CD14-positive monocyte (primary cell): ENCODE measurements around the gene FOXL2NB. TPM values are rescaled to one million over a fixed set of nuclear protein-coding genes. Genes with fewer than 3 reads are reported as not detected.

Experiments used
- DNase-seq, 3 donors: peaks; one replicate each; pipeline ENCODE4 v3.0.0-alpha.2; 2011 to 2022
- H2AFZ ChIP-seq: 2 replicates; pipeline ENCODE4 v1.6.0; 2012; ENCODE audit warnings: mild to moderate bottlenecking, low read depth, low read length, inconsistent platforms; ENCODE audit not compliant: insufficient read depth, poor library complexity, severe bottlenecking
- H3K27ac ChIP-seq, 2 donors: 1 replicate in 1 of 2; 2 replicates in 1 of 2; pipeline ENCODE4 v1.5.1; 2012 to 2013; ENCODE audit warnings: low read length in 2 of 2, control low read depth in 1 of 2, inconsistent platforms in 1 of 2, low read depth in 1 of 2, mild to moderate bottlenecking in 1 of 2
- H3K27me3 ChIP-seq, 2 donors: one replicate each; pipeline versions ENCODE4 v1.6.0 to v1.6.1; 2011 to 2013; ENCODE audit warnings: low read length in 2 of 2; ENCODE audit not compliant: control insufficient read depth in 2 of 2, insufficient read depth in 2 of 2
- H3K36me3 ChIP-seq, 2 donors: replicated peaks in 1 of 2; 1 replicate in 1 of 2; 2 replicates in 1 of 2; pipeline versions ENCODE4 v1.5.1 to v1.6.1; 2012 to 2013; ENCODE audit warnings: low read length in 2 of 2, control low read depth in 1 of 2, inconsistent platforms in 1 of 2, mild to moderate bottlenecking in 1 of 2; ENCODE audit not compliant: insufficient read depth in 2 of 2, control insufficient read depth in 1 of 2
- H3K4me1 ChIP-seq, 2 donors: 1 replicate in 1 of 2; 2 replicates in 1 of 2; pipeline versions ENCODE4 v1.5.1 to v1.6.1; 2012 to 2013; ENCODE audit warnings: low read length in 2 of 2, control low read depth in 1 of 2, inconsistent platforms in 1 of 2, mild to moderate bottlenecking in 1 of 2, moderate library complexity in 1 of 2; ENCODE audit not compliant: insufficient read depth in 2 of 2, control insufficient read depth in 1 of 2
- H3K4me2 ChIP-seq: replicated peaks from 2 replicates; pipeline ENCODE3; 2012; ENCODE audit warnings: low read length, moderate library complexity, mild to moderate bottlenecking; ENCODE audit not compliant: poor library complexity, severe bottlenecking; ENCODE audit errors: extremely low read depth
- H3K4me3 ChIP-seq, 3 experiments: fragments of 200-600 bp in 1 of 3; sonication (generic) in 1 of 3; replicated peaks in 1 of 3; 1 replicate in 2 of 3; 2 replicates in 1 of 3; pipeline ENCODE4 v1.5.1; 2011 to 2013; ENCODE audit warnings: low read length in 3 of 3, mild to moderate bottlenecking in 3 of 3, control low read depth in 2 of 3, low read depth in 2 of 3, inconsistent platforms in 1 of 3, moderate library complexity in 1 of 3
- H3K79me2 ChIP-seq: 2 replicates; pipeline ENCODE4 v1.6.0; 2012; ENCODE audit warnings: mild to moderate bottlenecking, control low read depth, inconsistent platforms, low read length, moderate library complexity; ENCODE audit not compliant: insufficient read depth
- H3K9ac ChIP-seq: 2 replicates; pipeline ENCODE4 v1.6.0; 2017; ENCODE audit warnings: low read length, mild to moderate bottlenecking; ENCODE audit not compliant: insufficient read depth, poor library complexity, severe bottlenecking
- H3K9me3 ChIP-seq, 2 donors: replicated peaks in 1 of 2; 1 replicate in 1 of 2; 2 replicates in 1 of 2; pipeline versions ENCODE4 v1.5.1 to v1.6.1; 2012 to 2013; ENCODE audit warnings: low read length in 2 of 2, control low read depth in 1 of 2; ENCODE audit not compliant: control insufficient read depth in 1 of 2, insufficient read depth in 1 of 2
- H4K20me1 ChIP-seq: 2 replicates; pipeline ENCODE4 v1.6.0; 2012; ENCODE audit warnings: mild to moderate bottlenecking, low read length, control low read depth, moderate library complexity; ENCODE audit not compliant: insufficient read depth
- H3K27ac Mint-ChIP-seq, 7 donors: one replicate each; pipeline ENCODE4 v1.8.0; 2020; ENCODE audit warnings: mild to moderate bottlenecking in 7 of 7, mixed read lengths in 7 of 7, moderate library complexity in 6 of 7, inconsistent platforms in 2 of 7
- H3K27me3 Mint-ChIP-seq, 3 donors: one replicate each; pipeline ENCODE4 v1.8.0; 2021 to 2022; ENCODE audit warnings: low read depth in 3 of 3, mild to moderate bottlenecking in 3 of 3, mixed read lengths in 3 of 3, moderate library complexity in 3 of 3, inconsistent platforms in 1 of 3
- H3K36me3 Mint-ChIP-seq, 2 donors: one replicate each; pipeline ENCODE4 v1.8.0; 2020; ENCODE audit warnings: mixed read lengths in 2 of 2, inconsistent platforms in 1 of 2, mild to moderate bottlenecking in 1 of 2
- H3K4me1 Mint-ChIP-seq: one replicate; pipeline ENCODE4 v1.8.0; 2020; ENCODE audit warnings: mild to moderate bottlenecking, mixed read lengths
- H3K4me3 Mint-ChIP-seq, 2 donors: one replicate each; pipeline ENCODE4 v1.8.0; 2020; ENCODE audit warnings: mild to moderate bottlenecking in 2 of 2, mixed read lengths in 2 of 2, moderate library complexity in 1 of 2
- H3K9me3 Mint-ChIP-seq, 7 donors: one replicate each; pipeline ENCODE4 v1.8.0; 2020 to 2022; ENCODE audit warnings: mixed read lengths in 7 of 7, mild to moderate bottlenecking in 6 of 7, moderate library complexity in 6 of 7, inconsistent platforms in 2 of 7
- WGBS: methylation state at CpG from one replicate; pipeline ENCODE4 v1.1.5; 2013; ENCODE audit warnings: missing lambda C conversion rate; ENCODE audit not compliant: insufficient coverage; 5-methylcytosine and 5-hydroxymethylcytosine counted together
- intact Hi-C, 2 donors: fragments of 100-400 bp; cut with micrococcal nuclease; formaldehyde crosslinking; loops; one replicate each; pipeline versions ENCODE4 v1.15.0 to v1.15.1; 2023
- polyA plus RNA-seq, 3 donors: library from polyadenylated mRNA; depleted of rRNA in 1 of 3; unstranded in 2 of 3; stranded (reverse) in 1 of 3; fragments of 300-500 nt in 2 of 3; fragments of >200 nt in 1 of 3; fragmentation: Illumina TruSeq in 2 of 3; gene quantifications; 1 replicate in 2 of 3; 2 replicates in 1 of 3; pipeline ENCODE4 v1.2.3, GENCODE V29; 2012 to 2021
- TF ChIP-seq, protein P1 (sequence below): fragments of 200-600 bp; IDR thresholded peaks from one replicate; pipeline ENCODE4 v1.8.0; 2022; ENCODE audit warnings: antibody characterized with exemption, mild to moderate bottlenecking

The FOXL2NB gene
- polyA plus RNA-seq, 3 donors = not detected

DNA sequence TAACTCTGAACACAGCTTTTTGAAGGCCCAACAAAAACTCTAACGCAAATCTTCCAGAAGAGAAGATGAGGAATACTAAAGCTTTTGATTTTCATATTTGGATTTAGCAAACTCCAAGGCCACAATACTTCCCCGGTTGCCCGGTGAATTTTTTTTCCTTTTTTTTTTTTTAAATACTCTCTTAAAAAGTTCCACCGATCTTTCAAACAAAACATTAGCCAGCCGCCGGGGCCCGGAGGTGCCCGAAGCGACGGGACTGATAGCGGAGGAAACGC lies 2.4 kb upstream of the FOXL2NB start:
- no peak overlapping the region for H3K27ac ChIP-seq
- DNase-seq = no peak
- Mint-ChIP-seq H3K4me1 (peaks cover 44% of the 10 kb centered on the region), H3K4me3 (peak overlapping the region; percentile 76 to 97), H3K9me3 (peaks cover 0 to 43% (median 32%) of the 10 kb centered on the region in 7 donors), H3K27ac (no peak overlapping the region), H3K36me3 (peaks cover 9 to 29% of the 10 kb centered on the region in 2 donors), H3K27me3 (peaks cover 92 to 99% (median 94%) of the 10 kb centered on the region in 3 donors)
- intact Hi-C loops = loop anchor here in 1 of 2 donors (5.0 kb wide), 1 partner anchor 383 kb away; no protein-coding TSS in a partner anchor
- H3K79me2 ChIP-seq = no peaks in the 10 kb centered on the region
- 2% methylated on average over 10 of the region's 12 CpGs for WGBS
- no peak overlapping the region for H3K9ac ChIP-seq
- H3K4me2 ChIP-seq = peak overlapping the region; percentile 76
- TF ChIP-seq, protein P1, sequence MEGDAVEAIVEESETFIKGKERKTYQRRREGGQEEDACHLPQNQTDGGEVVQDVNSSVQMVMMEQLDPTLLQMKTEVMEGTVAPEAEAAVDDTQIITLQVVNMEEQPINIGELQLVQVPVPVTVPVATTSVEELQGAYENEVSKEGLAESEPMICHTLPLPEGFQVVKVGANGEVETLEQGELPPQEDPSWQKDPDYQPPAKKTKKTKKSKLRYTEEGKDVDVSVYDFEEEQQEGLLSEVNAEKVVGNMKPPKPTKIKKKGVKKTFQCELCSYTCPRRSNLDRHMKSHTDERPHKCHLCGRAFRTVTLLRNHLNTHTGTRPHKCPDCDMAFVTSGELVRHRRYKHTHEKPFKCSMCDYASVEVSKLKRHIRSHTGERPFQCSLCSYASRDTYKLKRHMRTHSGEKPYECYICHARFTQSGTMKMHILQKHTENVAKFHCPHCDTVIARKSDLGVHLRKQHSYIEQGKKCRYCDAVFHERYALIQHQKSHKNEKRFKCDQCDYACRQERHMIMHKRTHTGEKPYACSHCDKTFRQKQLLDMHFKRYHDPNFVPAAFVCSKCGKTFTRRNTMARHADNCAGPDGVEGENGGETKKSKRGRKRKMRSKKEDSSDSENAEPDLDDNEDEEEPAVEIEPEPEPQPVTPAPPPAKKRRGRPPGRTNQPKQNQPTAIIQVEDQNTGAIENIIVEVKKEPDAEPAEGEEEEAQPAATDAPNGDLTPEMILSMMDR = no peak
- H3K9me3 ChIP-seq = peaks cover 5 to 52% of the 10 kb centered on the region in 2 donors
- peak overlapping the region in 1 of 3 experiments; percentile 62 for H3K4me3 ChIP-seq
- no peaks in the 10 kb centered on the region for H3K36me3 ChIP-seq
- no peaks in the 10 kb centered on the region for H4K20me1 ChIP-seq
- H2AFZ ChIP-seq = peak overlapping the region; percentile 27
- H3K4me1 ChIP-seq = peaks cover 35 to 44% of the 10 kb centered on the region in 2 donors
- peaks cover 90 to 94% of the 10 kb centered on the region in 2 donors for H3K27me3 ChIP-seq

DNA sequence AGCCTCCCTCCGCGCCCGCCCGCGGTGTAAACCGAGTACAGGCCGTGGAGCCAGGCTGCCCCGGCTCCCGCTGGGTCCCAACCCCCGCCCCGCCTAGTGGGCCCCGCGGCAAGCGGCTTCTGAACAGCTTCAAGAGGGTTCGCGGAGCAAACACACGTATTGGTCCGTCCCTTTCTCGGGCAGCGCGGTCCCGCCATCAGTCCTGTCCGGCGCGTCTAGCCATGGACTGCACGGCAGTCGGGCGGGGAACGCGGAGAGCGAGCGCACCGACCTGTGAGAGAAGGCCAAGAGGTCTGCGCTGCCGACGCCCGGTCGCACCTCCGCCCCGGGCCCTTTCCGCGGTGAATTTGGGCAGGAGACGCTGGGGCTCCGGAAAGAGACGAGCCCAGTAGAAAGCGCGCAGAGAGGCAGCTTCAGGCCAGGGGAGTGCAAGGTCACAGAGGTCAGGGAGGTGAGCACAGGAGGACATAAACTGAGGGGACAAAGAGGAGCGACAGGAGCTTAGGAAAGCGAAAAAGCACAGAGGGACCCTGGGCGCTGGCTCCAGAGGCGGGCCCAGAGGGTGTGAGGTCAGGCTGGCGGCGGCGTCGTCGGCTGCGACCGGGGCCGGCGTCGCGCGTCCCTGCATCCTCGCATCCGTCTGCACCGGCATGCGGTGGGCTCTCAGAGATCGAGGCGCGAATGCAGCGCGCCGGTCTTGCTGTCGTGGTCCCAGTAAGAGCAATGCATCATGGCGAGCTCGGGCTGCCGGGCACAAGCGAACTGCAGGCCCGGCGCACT lies 1.9 kb upstream of the FOXL2NB start:
- H3K4me1 ChIP-seq = peaks cover 37 to 45% of the 10 kb centered on the region in 2 donors
- H4K20me1 ChIP-seq = no peaks in the 10 kb centered on the region
- H2AFZ ChIP-seq = peak overlapping the region; percentile 27
- no peaks in the 10 kb centered on the region for H3K36me3 ChIP-seq
- peaks cover 90 to 94% of the 10 kb centered on the region in 2 donors for H3K27me3 ChIP-seq
- peak overlapping the region in 1 of 3 experiments; percentile 62 for H3K4me3 ChIP-seq
- intact Hi-C loops = loop anchor here in 1 of 2 donors (5.0 kb wide), 1 partner anchor 382 kb away; no protein-coding TSS in a partner anchor
- WGBS = 1% methylated on average over 79 of the region's 80 CpGs
- no peak overlapping the region for H3K27ac ChIP-seq
- H3K27ac Mint-ChIP-seq = peak overlapping the region in 1 of 7 donors; percentile 50
- H3K9me3 Mint-ChIP-seq = peaks cover 0 to 45% (median 31%) of the 10 kb centered on the region in 7 donors
- H3K4me1 Mint-ChIP-seq = peaks cover 46% of the 10 kb centered on the region
- peak in 1 of 3 donors; percentile 34 for DNase-seq
- H3K27me3 Mint-ChIP-seq = peaks cover 92 to 99% (median 94%) of the 10 kb centered on the region in 3 donors
- peak overlapping the region; percentile 76 to 97 for H3K4me3 Mint-ChIP-seq
- peaks cover 9 to 27% of the 10 kb centered on the region in 2 donors for H3K36me3 Mint-ChIP-seq
- peaks cover 5 to 54% of the 10 kb centered on the region in 2 donors for H3K9me3 ChIP-seq
- H3K79me2 ChIP-seq = no peaks in the 10 kb centered on the region
- TF ChIP-seq, protein P1 = no peak
- H3K4me2 ChIP-seq = peak overlapping the region; percentile 76
- H3K9ac ChIP-seq = no peak overlapping the region
